HCT116 (cell line): Measurements from ENCODE around the gene CETP. TPM values are rescaled to one million over a fixed set of nuclear protein-coding genes. Genes with fewer than 3 reads are reported as not detected.

Experiments
- ATAC-seq: fragments of 200-7000 bp; cut with Tn5 transposase; 2 replicates; pipeline ENCODE4 v1.9.1; 2020; ENCODE audit warnings: mild to moderate bottlenecking, moderate library complexity
- BruUV-seq: library from RNA; stranded (reverse); fragments of 400-500 nt; replicated peaks from 2 replicates; lab custom pipeline; 2021; lab: Mats Ljungman, UMichigan
- CTCF ChIA-PET: fragments of 300-600 bp; sonication (Branson Sonifier 250); formaldehyde crosslinking; loops from one replicate; lab custom pipeline; 2021; ENCODE audit warnings: antibody characterized with exemption; lab: Charles Lee
- POLR2A ChIA-PET: fragments of 300-600, 350-600 bp; sonication (Branson Sonifier 250); formaldehyde crosslinking; loops from one replicate; lab custom pipeline; 2021; ENCODE audit warnings: antibody characterized with exemption; lab: Charles Lee
- RAD21 ChIA-PET, 2 experiments: fragments of 300-600 bp; sonication (Branson Sonifier 250); formaldehyde crosslinking; loops; one replicate each; lab custom pipeline; 2023; ENCODE audit warnings: low total read pairs in 2 of 2; ENCODE audit not compliant: uncharacterized antibody in 2 of 2, unreplicated experiment in 2 of 2, low non-redundant PET in 1 of 2; lab: Charles Lee
- DNase-seq: peaks from one replicate; pipeline ENCODE4 v3.0.0-alpha.2; 2010; ENCODE audit warnings: low read depth, low spot score
- H2AFZ ChIP-seq: fragments of 200-600 bp; shearing (Covaris generic), sonication (generic); 2 replicates; pipeline ENCODE4 v1.6.1; 2017; ENCODE audit warnings: low read depth, mixed run types, mixed read lengths, antibody characterized with exemption, low read length; ENCODE audit not compliant: poor library complexity, severe bottlenecking
- H3K27ac ChIP-seq: 2 replicates; pipeline ENCODE4 v1.5.1; 2012; ENCODE audit warnings: low read depth, low read length
- H3K27me3 ChIP-seq: fragments of 200-600 bp; sonication (generic); 2 replicates; pipeline ENCODE4 v1.6.1; 2016; ENCODE audit warnings: mixed run types, low read length, mixed read lengths; ENCODE audit not compliant: insufficient read depth
- H3K36me3 ChIP-seq, 2 experiments: fragments of 200-500 bp in 1 of 2; fragments of 200-600 bp in 1 of 2; sonication (Bioruptor generic) in 1 of 2; sonication (generic) in 1 of 2; 2 replicates each; pipeline versions ENCODE4 v1.5.1 to v1.6.1; 2014 to 2016; ENCODE audit warnings: low read length in 2 of 2, inconsistent platforms in 1 of 2, mixed read lengths in 1 of 2, mixed run types in 1 of 2; ENCODE audit not compliant: insufficient read depth in 2 of 2, control insufficient read depth in 1 of 2
- H3K4me1 ChIP-seq, 2 experiments: fragments of 200-600 bp in 1 of 2; sonication (generic) in 1 of 2; 2 replicates each; pipeline versions ENCODE4 v1.5.1 to v1.6.1; 2012 to 2017; ENCODE audit warnings: low read length in 2 of 2, inconsistent platforms in 1 of 2, mild to moderate bottlenecking in 1 of 2, mixed read lengths in 1 of 2, mixed run types in 1 of 2, moderate library complexity in 1 of 2; ENCODE audit not compliant: insufficient read depth in 2 of 2, control insufficient read depth in 1 of 2
- H3K4me2 ChIP-seq: fragments of 200-600 bp; sonication (generic); 2 replicates; pipeline ENCODE4 v1.6.1; 2017; ENCODE audit warnings: mixed run types, low read length, mixed read lengths
- H3K4me3 ChIP-seq, 2 experiments: fragments of 200-600 bp in 1 of 2; sonication (generic) in 1 of 2; replicated peaks in 1 of 2; 2 replicates each; pipeline ENCODE4 v1.5.1; 2011 to 2016; ENCODE audit warnings: low read length in 2 of 2, control low read depth in 1 of 2, low read depth in 1 of 2, mild to moderate bottlenecking in 1 of 2, mixed read lengths in 1 of 2, mixed run types in 1 of 2
- H3K79me2 ChIP-seq: fragments of 200-600 bp; sonication (generic); 2 replicates; pipeline ENCODE4 v1.6.1; 2017; ENCODE audit warnings: mild to moderate bottlenecking, mixed run types, low read length, moderate library complexity, mixed read lengths; ENCODE audit not compliant: insufficient read depth
- H3K9ac ChIP-seq: fragments of 200-600 bp; sonication (generic); 2 replicates; pipeline ENCODE4 v1.6.1; 2016; ENCODE audit warnings: low read length, mixed read lengths
- H3K9me2 ChIP-seq: fragments of 200-600 bp; sonication (generic), shearing (Covaris generic); 2 replicates; pipeline ENCODE4 v1.6.1; 2017; ENCODE audit warnings: mixed run types, mild to moderate bottlenecking, moderate library complexity; ENCODE audit not compliant: insufficient read depth
- H3K9me3 ChIP-seq, 2 experiments: fragments of 200-500 bp in 1 of 2; fragments of 200-600 bp in 1 of 2; sonication (Bioruptor generic) in 1 of 2; sonication (generic) in 1 of 2; 2 replicates each; pipeline ENCODE4 v1.6.1; 2014 to 2017; ENCODE audit warnings: low read length in 2 of 2, mixed read lengths in 2 of 2, inconsistent platforms in 1 of 2, low read depth in 1 of 2, mild to moderate bottlenecking in 1 of 2, mixed run types in 1 of 2, moderate library complexity in 1 of 2; ENCODE audit not compliant: control insufficient read depth in 1 of 2, insufficient read depth in 1 of 2
- H4K20me1 ChIP-seq: fragments of 200-600 bp; sonication (generic), shearing (Covaris generic); 2 replicates; pipeline ENCODE4 v1.6.1; 2017; ENCODE audit warnings: mixed run types, mild to moderate bottlenecking, moderate library complexity; ENCODE audit not compliant: insufficient read depth
- ATF3 ChIP-seq: IDR thresholded peaks from 2 replicates; pipeline ENCODE4 v1.6.1; 2012
- CEBPB ChIP-seq: IDR thresholded peaks from 2 replicates; pipeline ENCODE4 v1.6.1; 2012; ENCODE audit warnings: low read depth
- CTCF ChIP-seq, 3 experiments: fragments of 200-600 bp in 1 of 3; sonication (generic) in 1 of 3; IDR thresholded peaks in 2 of 3; conservative IDR thresholded peaks in 1 of 3; 2 replicates each; pipeline ENCODE4 v1.5.1; 2012 to 2017; ENCODE audit warnings: low read depth in 2 of 3, low read length in 2 of 3, antibody characterized with exemption in 1 of 3, borderline replicate concordance in 1 of 3, control low read depth in 1 of 3, mild to moderate bottlenecking in 1 of 3, mixed read lengths in 1 of 3, mixed run types in 1 of 3, moderate library complexity in 1 of 3; ENCODE audit not compliant: insufficient read depth in 1 of 3
- EGR1 ChIP-seq: IDR thresholded peaks from 2 replicates; pipeline ENCODE4 v1.6.1; 2012; ENCODE audit warnings: low read depth
- ELF1 ChIP-seq: IDR thresholded peaks from 2 replicates; pipeline ENCODE4 v1.6.1; 2012; ENCODE audit warnings: low read depth, borderline replicate concordance
- EZH2 ChIP-seq: fragments of 200-600 bp; sonication (generic); IDR thresholded peaks from 2 replicates; pipeline ENCODE4 v1.6.1; 2017; ENCODE audit warnings: antibody characterized with exemption, mixed run types
- JUND ChIP-seq: IDR thresholded peaks from 2 replicates; pipeline ENCODE4 v1.6.1; 2012
- POLR2A ChIP-seq: IDR thresholded peaks from 2 replicates; pipeline ENCODE4 v1.7.0; 2011; ENCODE audit warnings: borderline replicate concordance; ENCODE audit not compliant: insufficient read depth, insufficient read length; ENCODE audit errors: extremely low read depth
- RAD21 ChIP-seq: IDR thresholded peaks from 2 replicates; pipeline ENCODE4 v1.6.1; 2012; ENCODE audit warnings: low read depth, mild to moderate bottlenecking
- REST ChIP-seq: IDR thresholded peaks from 2 replicates; pipeline ENCODE4 v1.6.1; 2012; ENCODE audit warnings: low read depth
- SIN3A ChIP-seq: IDR thresholded peaks from 2 replicates; pipeline ENCODE4 v1.6.1; 2012; ENCODE audit warnings: low read depth
- SP1 ChIP-seq: IDR thresholded peaks from 2 replicates; pipeline ENCODE4 v1.6.1; 2012; ENCODE audit warnings: low read depth
- TCF7L2 ChIP-seq: IDR thresholded peaks from 2 replicates; pipeline ENCODE4 v1.7.0; 2011; ENCODE audit warnings: borderline replicate concordance, inconsistent platforms; ENCODE audit not compliant: insufficient read depth, insufficient read length; ENCODE audit errors: extremely low read depth
- YY1 ChIP-seq: IDR thresholded peaks from 2 replicates; pipeline ENCODE4 v1.6.1; 2011; ENCODE audit warnings: low read length, low read depth, moderate library complexity, mild to moderate bottlenecking; ENCODE audit not compliant: insufficient replicate concordance; ENCODE audit errors: extremely low read depth
- ZFX ChIP-seq: fragments of 450-650 bp; IDR thresholded peaks from 2 replicates; pipeline ENCODE4 v1.6.1; 2017
- ZNF274 ChIP-seq: fragments of 200-500 bp; sonication (Bioruptor generic); IDR thresholded peaks from 2 replicates; pipeline ENCODE4 v1.6.1; 2014; ENCODE audit warnings: mild to moderate bottlenecking, low read depth, low read length, inconsistent platforms
- intact Hi-C: fragments of 100-400 bp; cut with micrococcal nuclease; formaldehyde crosslinking; loops from 2 replicates; pipeline ENCODE4 v1.10.0; 2022
- total RNA-seq: library from RNA; stranded (reverse); gene quantifications from one replicate; pipeline ENCODE4 v1.2.1, GENCODE V29; 2021; ENCODE audit not compliant: unreplicated experiment
- TF ChIP-seq, protein P1 (sequence below): IDR thresholded peaks from 2 replicates; pipeline ENCODE4 v1.6.1; 2012
- TF ChIP-seq, protein P2 (sequence below): IDR thresholded peaks from 2 replicates; pipeline ENCODE4 v1.6.1; 2011; ENCODE audit warnings: mild to moderate bottlenecking, low read length, moderate library complexity; ENCODE audit not compliant: insufficient replicate concordance; ENCODE audit errors: extremely low read depth

The CETP gene
- total RNA-seq, 1 experiment from 2014 or later = not detected

- H3K79me2 ChIP-seq = no peaks in the 10 kb centered on the region
- 0 out of 4 replicates have a peak, but pooled peaks cover 0 to 3% of the 10 kb centered on the region in 2 experiments for H3K4me1 ChIP-seq
- CTCF ChIA-PET = no interaction called here
- H3K4me2 ChIP-seq = no peak overlapping the region
- no peaks in the 10 kb centered on the region for H4K20me1 ChIP-seq
- H3K9me3 ChIP-seq = no peaks in the 10 kb centered on the region
- H2AFZ ChIP-seq = no peak overlapping the region
- H3K36me3 ChIP-seq = no peaks in the 10 kb centered on the region
- POLR2A ChIA-PET = interaction anchor here (0.7 to 1.4 kb wide), 3 partner anchors 11 to 89 kb away, joined by 3 to 7 read pairs (median 4); no protein-coding TSS in a partner anchor
- H3K27ac ChIP-seq = no peak overlapping the region
- BruUV-seq = no TSS peak
- no peak for DNase-seq
- RAD21 ChIA-PET = no interaction called here
- intact Hi-C loops = no loop called here
- H3K9ac ChIP-seq = no peak overlapping the region
- no peak for ATAC-seq
- no peaks in the 10 kb centered on the region for H3K9me2 ChIP-seq
- H3K27me3 ChIP-seq = no peaks in the 10 kb centered on the region
- H3K4me3 ChIP-seq = no peak overlapping the region
- TF ChIP-seq EGR1 (no peak), POLR2A (no peak), TCF7L2 (no peak), ATF3 (no peak), CEBPB (no peak), ELF1 (no peak), SP1 (no peak), RAD21 (no peak), EZH2 (no peak), JUND (no peak), CTCF (IDR thresholded peaks at IDR 0.05 in 2 of 3, conservative IDR thresholded peaks at IDR 0.05 in 1 of 3; ENCODE audit: borderline replicate concordance in 1 of 3, insufficient read depth in 1 of 3, low read depth in 2 of 3, low read length in 2 of 3) (no peak), ZFX (no peak), REST (no peak), ZNF274 (no peak), YY1 (no peak), SIN3A (no peak)
- TF ChIP-seq, protein P1, sequence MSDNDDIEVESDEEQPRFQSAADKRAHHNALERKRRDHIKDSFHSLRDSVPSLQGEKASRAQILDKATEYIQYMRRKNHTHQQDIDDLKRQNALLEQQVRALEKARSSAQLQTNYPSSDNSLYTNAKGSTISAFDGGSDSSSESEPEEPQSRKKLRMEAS = no peak
- TF ChIP-seq, protein P2, sequence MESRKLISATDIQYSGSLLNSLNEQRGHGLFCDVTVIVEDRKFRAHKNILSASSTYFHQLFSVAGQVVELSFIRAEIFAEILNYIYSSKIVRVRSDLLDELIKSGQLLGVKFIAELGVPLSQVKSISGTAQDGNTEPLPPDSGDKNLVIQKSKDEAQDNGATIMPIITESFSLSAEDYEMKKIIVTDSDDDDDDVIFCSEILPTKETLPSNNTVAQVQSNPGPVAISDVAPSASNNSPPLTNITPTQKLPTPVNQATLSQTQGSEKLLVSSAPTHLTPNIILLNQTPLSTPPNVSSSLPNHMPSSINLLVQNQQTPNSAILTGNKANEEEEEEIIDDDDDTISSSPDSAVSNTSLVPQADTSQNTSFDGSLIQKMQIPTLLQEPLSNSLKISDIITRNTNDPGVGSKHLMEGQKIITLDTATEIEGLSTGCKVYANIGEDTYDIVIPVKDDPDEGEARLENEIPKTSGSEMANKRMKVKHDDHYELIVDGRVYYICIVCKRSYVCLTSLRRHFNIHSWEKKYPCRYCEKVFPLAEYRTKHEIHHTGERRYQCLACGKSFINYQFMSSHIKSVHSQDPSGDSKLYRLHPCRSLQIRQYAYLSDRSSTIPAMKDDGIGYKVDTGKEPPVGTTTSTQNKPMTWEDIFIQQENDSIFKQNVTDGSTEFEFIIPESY = no peak
- TF ChIP-seq, all 23 proteins: peak for 0
Observed at GRCh38 chr16:57020651-57021050, 58.9 kb downstream of the CETP start.
